Activated CD4-positive, CD25-positive, alpha-beta regulatory T cell (primary cell): Measurements from ENCODE around the gene ERICH3.
"Not testable (repeated sequence)": the region's sequence is repeated elsewhere in the genome, so short reads cannot be mapped to it uniquely, and the experiment has no call there.

Experiments
- DNase-seq, 4 experiments: peaks; one replicate each; lab custom pipeline; 2025; lab: John Stamatoyannopoulos, UW

The ERICH3 gene

GRCh38 chr1:74681001-74681400, 7.4 kb upstream of the ERICH3 start:
- DNase-seq = no peak

DNA sequence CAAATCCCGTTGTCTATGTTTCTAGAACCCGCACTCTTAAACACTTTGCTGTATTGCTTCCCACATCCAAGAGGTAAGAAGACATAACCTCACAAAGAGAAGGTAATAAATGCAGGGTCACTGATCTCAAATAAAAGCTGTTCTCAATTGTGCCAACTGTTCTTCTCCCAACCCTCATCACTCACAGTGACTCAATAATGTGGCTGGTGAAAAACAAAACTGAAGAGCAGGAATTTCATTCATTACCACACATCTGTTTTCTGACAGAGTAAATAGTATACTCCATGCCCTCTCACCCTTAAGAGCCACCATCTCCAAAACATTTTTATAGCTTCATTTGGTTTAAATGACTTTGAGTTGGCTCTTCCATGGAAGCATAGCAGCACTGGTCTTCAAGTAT, 6.2 kb upstream of the ERICH3 start:
- DNase-seq = no peak

DNA sequence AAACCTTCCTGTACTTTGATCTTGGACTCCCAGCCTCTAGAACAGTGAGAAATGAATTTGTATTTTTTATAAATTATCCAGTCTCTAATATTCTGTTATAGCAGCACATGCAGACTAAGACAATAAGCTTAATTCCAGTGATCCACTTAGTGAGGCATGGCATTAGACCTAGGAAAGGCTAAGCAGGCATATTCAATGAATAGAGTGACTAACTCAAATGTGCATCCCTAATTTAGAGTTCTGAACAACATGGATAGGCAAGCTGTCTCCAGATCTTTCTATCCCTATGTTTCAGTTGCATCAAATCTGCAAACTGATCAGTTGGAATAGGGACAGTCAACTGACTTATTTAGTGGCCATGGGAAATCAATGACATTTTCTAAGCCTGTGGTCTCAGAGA, 4.3 kb upstream of the ERICH3 start:
- no peak for DNase-seq

DNA sequence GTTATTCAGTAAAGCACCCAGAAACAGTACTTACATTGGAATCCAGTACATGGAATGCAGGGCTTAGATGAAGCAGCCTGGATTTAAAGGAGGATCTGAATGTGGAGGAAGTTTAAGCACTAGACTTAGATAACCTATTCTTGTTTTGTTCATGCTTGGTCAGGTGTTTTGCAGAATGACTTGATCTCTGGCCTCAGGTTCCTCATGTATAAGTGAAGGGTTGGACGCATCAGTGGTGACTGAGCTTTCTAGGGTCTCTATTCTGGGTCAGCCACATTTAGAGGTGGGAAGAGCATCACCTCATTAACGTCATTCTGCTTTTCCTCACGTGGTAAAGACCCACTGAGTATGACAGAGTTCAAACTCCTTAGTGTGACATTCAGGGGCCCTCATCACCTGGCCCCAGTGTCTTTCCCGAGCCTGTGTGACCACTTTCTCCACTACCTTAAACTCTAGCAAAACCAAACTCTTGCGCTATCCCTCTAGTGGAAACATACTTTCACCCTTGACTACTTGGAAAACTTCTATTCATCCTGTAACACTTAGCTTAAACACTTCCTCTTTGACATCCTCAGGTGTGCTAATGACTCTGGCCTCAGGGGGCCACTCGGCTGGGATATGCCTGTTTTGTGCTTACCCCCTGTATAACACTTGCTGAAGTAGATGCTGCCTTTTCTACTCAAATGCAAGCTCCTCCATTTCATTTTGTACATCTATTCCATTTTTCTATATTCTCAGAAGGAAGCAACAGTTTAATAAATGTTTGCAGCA, 871 bp upstream of the ERICH3 start:
- no peak for DNase-seq

GRCh38 chr1:74670866-74671265, 2.7 kb downstream of the ERICH3 start:
- not testable (repeated sequence) for DNase-seq

DNA sequence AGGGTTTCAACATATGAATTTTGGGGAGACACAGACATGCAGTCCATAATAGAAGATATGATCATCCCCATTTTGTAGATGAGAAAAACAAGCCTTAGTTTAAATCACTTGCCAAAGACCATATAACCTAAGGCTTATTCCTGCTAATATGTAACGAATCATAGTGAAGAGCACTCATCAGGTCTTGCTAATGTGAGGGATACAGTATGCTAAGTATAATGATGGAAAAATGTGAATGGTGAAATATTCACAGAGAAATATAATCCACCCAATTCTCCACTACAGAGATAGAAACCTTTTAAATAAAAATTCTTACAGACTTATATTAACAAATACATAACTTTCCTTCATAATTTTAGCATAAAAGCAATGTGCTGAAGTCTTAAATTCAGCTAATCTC, 18.9 kb downstream of the ERICH3 start:
- no peak for DNase-seq

- no peak for DNase-seq
These were observed 20.9 kb downstream of the ERICH3 start for GRCh38 chr1:74652711-74653139.

DNA sequence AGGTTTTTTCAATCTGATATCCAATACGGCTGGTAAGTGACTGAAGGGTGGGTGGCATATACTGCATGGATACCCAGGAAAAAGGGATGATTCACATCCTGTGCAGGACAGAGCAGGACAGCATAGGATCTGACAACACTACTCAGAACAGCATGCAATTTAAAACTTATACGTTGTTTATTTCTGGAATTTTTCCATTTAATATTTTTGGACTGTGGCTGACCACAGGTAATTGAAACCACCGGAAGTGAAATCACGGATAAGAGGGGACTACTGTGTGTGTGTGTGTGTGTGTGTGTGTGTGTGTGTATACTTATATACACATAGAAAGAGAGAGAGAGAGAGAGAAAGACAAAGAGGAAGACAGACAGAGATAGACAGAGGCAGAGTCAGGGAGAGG, 23.0 kb downstream of the ERICH3 start:
- DNase-seq = no peak

DNA sequence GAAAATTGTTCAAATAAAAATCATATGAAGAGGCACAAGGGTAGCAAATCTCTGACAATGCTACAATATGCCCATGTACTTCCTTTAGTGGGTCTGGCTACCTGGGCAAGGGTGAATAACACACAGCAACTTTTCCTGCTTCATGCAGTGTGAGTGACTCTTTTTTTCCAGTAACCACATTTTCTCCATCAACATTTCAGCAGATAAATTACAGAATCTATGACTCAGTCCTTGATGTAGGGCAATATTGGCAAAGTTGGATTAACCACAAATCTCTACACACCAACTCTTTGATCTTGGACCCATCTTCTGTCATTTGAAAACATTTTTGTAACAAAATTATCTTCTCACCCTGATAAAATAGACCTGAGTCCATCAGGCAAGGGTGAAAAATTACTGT, 31.7 kb downstream of the ERICH3 start:
- DNase-seq = no peak

GRCh38 chr1:74641161-74641560, 32.4 kb downstream of the ERICH3 start:
- no peak for DNase-seq

DNA sequence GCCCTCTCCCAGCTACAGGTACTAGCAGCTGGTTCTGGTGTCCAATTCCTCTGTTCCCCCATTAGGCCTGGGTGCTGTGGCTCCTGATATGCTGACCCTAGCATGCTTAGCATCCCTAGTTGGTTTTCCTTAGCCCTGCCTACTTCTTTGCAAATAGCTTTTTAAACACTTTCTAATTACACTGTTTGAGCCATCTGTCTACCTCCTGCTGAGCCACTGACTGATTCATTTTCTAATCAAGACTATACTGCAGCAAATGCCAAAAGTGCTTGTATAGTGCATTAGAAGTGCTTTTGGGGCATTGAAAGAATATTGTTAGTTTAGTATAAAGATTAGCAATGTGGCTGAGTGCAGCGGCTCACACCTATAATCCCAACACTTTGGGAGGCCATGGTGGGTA, 36.3 kb downstream of the ERICH3 start:
- no peak for DNase-seq

GRCh38 chr1:74629283-74629682, 44.3 kb downstream of the ERICH3 start:
- no peak for DNase-seq

GRCh38 chr1:74623716-74624115, 49.9 kb downstream of the ERICH3 start:
- DNase-seq = no peak

DNA sequence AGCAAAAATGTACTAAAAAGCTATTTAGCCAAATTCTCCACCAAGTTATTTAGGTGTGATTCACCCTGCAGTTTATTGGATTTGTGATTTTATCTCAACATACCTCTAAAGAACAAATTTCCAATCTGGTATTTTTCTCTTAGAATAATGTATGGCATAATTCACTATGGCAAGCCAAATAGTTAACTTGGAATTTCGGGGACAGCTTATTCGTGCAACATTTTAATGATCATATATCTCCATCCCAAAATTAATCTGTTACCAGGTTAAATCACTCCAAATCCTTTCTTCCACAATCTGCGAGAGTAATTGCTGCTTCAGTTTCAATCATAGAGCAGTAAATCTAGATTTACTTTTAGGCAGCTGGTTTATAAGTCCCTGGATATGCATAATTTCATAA, 53.4 kb downstream of the ERICH3 start:
- no peak for DNase-seq

- no peak for DNase-seq
These were observed 54.6 kb downstream of the ERICH3 start for GRCh38 chr1:74618974-74619373.

DNA sequence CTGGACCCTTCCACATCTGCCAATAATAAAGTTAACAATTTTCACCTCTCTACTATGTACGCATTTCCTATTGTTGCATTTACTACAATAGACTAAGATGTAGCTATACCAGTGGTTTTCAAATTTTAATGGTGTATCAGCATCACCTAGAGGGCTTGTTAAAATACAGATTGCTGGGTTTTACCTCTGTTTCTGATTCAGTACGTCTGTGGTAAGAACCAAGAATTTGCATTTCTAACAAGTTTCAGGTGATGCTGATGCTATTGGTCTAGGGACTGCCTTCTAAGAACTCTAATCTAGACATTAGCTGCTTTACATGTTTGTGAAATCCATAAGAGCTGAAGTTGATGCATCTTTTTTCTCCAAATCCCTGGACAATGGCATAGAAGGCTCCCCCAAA, 59.7 kb downstream of the ERICH3 start:
- no peak for DNase-seq

GRCh38 chr1:74611887-74612286, 61.7 kb downstream of the ERICH3 start:
- DNase-seq = no peak

- no peak for DNase-seq
These were observed 62.6 kb downstream of the ERICH3 start for GRCh38 chr1:74610961-74611360.

- no peak for DNase-seq
These were observed 63.7 kb downstream of the ERICH3 start for GRCh38 chr1:74609810-74610371.

- DNase-seq = no peak
These were observed 76.9 kb downstream of the ERICH3 start for GRCh38 chr1:74596717-74597116.

DNA sequence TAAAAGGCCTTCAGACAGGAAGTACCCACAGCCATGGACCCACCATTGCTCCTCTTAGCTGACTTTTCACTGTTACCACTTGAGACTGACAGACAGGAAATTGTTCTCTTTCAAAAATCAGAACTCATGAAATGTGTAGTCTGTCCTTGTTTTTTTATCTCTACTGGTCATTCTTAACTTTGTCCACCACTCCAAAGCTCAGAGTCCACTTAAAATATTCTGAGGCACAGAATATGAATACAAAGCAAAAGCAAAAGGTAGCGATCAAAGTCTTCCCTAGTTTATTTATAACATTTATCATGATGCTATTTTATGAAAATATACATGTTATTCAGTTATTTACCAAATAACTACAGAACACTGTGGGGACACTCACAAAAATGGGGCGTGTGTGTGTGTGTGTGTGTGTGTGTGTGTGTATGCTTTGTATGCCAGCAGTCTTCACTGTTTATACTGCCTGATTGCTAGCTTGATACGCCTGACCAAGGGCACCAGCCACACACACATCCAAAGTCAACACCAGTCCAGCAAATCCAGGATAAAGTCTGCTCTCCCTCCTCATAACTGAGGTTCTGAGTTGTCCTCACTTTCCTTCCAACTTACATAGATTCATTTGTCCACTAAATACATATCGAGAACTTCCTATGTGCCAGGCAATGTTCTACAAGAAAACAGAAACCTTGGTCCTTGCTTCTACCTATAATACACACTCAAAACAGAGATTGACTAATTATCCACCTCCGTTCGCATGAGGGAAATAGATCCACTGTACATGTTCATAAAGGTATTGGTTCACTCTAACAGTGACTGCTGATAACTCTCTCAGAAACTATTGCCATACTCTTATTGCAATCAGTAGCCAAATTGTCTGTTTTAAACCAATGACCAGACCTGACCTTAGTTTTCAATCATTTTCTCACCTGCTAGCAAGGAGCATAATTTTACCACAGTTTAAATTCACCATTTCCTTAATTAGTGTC, 79.4 kb downstream of the ERICH3 start:
- no peak for DNase-seq

DNA sequence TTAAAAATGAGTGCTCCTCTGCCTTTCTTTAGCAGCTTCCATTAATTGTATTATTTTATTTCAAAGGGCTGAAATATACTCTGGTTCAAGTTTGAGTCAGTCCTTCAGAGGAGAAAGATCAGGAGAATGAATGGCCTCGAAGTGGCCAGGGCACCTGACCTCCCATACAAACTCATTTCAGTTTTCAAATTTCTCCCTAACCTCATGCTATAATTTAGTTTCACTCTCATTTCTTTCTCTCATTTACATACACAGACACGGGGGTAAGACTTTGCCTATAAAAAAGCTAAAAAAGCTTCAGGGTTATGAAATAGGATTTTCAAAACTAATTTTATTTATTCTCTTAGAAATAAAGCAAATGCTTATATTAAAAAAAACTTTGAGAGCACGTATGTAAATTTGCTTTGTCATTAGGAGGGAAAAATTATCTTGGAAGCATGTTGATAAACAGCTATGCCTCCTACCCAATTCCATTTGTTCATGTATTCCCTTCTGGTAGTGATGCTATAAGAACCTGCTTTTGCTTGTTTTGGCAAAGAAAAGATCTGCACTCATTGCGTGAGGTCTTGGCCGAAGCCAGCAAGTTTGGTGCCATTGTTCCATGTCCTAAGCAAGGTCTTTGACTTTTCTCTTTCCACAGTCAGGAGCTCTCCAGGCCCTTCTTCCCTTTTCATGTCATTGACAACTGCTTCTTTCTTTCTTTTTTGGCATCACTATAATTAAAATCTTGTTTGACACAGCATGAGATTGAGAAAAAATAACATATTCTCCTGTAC, 80.8 kb downstream of the ERICH3 start:
- DNase-seq = no peak
